SK-N-MC (cell line): ENCODE data around the gene ACOT2.

Experiments
- EZH2 ChIP-seq: fragments of 200-600 bp; sonication (generic); IDR thresholded peaks from one replicate; pipeline ENCODE4 v1.6.1; 2017; ENCODE audit warnings: antibody characterized with exemption
- POLR2AphosphoS5 ChIP-seq: IDR thresholded peaks from 2 replicates; pipeline ENCODE4 v1.6.1; 2012; ENCODE audit warnings: mild to moderate bottlenecking, low read depth, low read length, borderline replicate concordance

GRCh38 chr14:73594491-73594890, 25.5 kb downstream of the ACOT2 start:
- TF ChIP-seq POLR2AphosphoS5, result no peak
- TF ChIP-seq EZH2, result no peak
